K562 (cell line): ENCODE results near the gene EFNA2. TPM values are rescaled to one million over a fixed set of nuclear protein-coding genes. Genes with fewer than 3 reads are reported as not detected.

Experiments used
- ARID3B ChIP-seq: fragments of 250-450 bp; sonication (Bioruptor Pico); IDR thresholded peaks from 2 replicates; pipeline ENCODE4 v1.4.0; 2020; ENCODE audit warnings: borderline replicate concordance
- CHD2 ChIP-seq: IDR thresholded peaks from 2 replicates; pipeline ENCODE4 v1.6.1; 2011; ENCODE audit warnings: low read depth, low read length
- CREB3L1 ChIP-seq: fragments of 450-650 bp; IDR thresholded peaks from 2 replicates; pipeline ENCODE4 v1.6.1; 2014; ENCODE audit warnings: low read depth, mild to moderate bottlenecking, moderate library complexity, borderline replicate concordance
- ELF1 ChIP-seq: fragments of 200-800 bp; sonication (Bioruptor generic); IDR thresholded peaks from 2 replicates; pipeline ENCODE4 v1.6.1; 2016; ENCODE audit warnings: missing genetic modification characterization, missing compliant biosample characterization
- FOS ChIP-seq: IDR thresholded peaks from 3 replicates; pipeline ENCODE4 v1.6.1; 2011; ENCODE audit not compliant: insufficient read length; ENCODE audit errors: extremely low read depth
- FOXK1 ChIP-seq: sonication (generic); formaldehyde crosslinking; IDR thresholded peaks from 2 replicates; pipeline ENCODE4 v1.8.0; 2022; ENCODE audit warnings: missing genetic modification reagents, mild to moderate bottlenecking, borderline replicate concordance
- FOXK2 ChIP-seq, 2 experiments: fragments of 450-650 bp; IDR thresholded peaks in 1 of 2; conservative IDR thresholded peaks in 1 of 2; 2 replicates each; pipeline ENCODE4 v1.6.1; 2016; ENCODE audit warnings: low read depth in 2 of 2, mild to moderate bottlenecking in 1 of 2
- GABPB1 ChIP-seq: sonication (generic); formaldehyde crosslinking; IDR thresholded peaks from 2 replicates; pipeline ENCODE4 v1.8.0; 2022; ENCODE audit warnings: mild to moderate bottlenecking, missing genetic modification reagents
- MBD2 ChIP-seq: sonication (generic); IDR thresholded peaks from 2 replicates; pipeline ENCODE4 v1.6.1; 2016; ENCODE audit warnings: low read depth, borderline replicate concordance
- MEIS2 ChIP-seq: fragments of 450-650 bp; IDR thresholded peaks from 2 replicates; pipeline ENCODE4 v1.6.1; 2014; ENCODE audit warnings: mild to moderate bottlenecking; ENCODE audit not compliant: partially characterized antibody
- MXD1 ChIP-seq: fragments of 250-450 bp; sonication (Bioruptor Pico); IDR thresholded peaks from 2 replicates; pipeline ENCODE4 v1.8.0; 2021; ENCODE audit warnings: borderline replicate concordance, mild to moderate bottlenecking, moderate library complexity; ENCODE audit not compliant: poor library complexity, severe bottlenecking
- PTBP1 ChIP-seq: fragments of 200-400 bp; formaldehyde crosslinking; IDR thresholded peaks from 2 replicates; pipeline ENCODE4 v1.6.1; 2017; ENCODE audit warnings: low read depth, low read length
- RAD51 ChIP-seq: fragments of 450-650 bp; IDR thresholded peaks from 2 replicates; pipeline ENCODE4 v1.7.1; 2016; ENCODE audit warnings: low read depth, mild to moderate bottlenecking, borderline replicate concordance
- TAF9B ChIP-seq: fragments of 450-650 bp; IDR thresholded peaks from 2 replicates; pipeline ENCODE4 v1.6.1; 2018; ENCODE audit warnings: mild to moderate bottlenecking; ENCODE audit not compliant: partially characterized antibody
- TBL1XR1 ChIP-seq, 2 experiments: IDR thresholded peaks; 2 replicates each; pipeline ENCODE4 v1.6.1; 2012; ENCODE audit warnings: improper control_type of control experiment in 2 of 2, low read length in 2 of 2, mild to moderate bottlenecking in 1 of 2
- THAP12 ChIP-seq: fragments of 250-450 bp; sonication (Bioruptor Pico); IDR thresholded peaks from 2 replicates; pipeline ENCODE4 v1.9.0; 2021; ENCODE audit warnings: mild to moderate bottlenecking, inconsistent platforms
- ZBTB33 ChIP-seq: sonication (generic); formaldehyde crosslinking; IDR thresholded peaks from 2 replicates; pipeline ENCODE4 v1.8.1; 2023; ENCODE audit warnings: mild to moderate bottlenecking, missing genetic modification reagents
- ZNF77 ChIP-seq: fragments of 250-450 bp; sonication (Bioruptor Pico); IDR thresholded peaks from 2 replicates; pipeline ENCODE4 v1.5.0; 2020
- ZNF778 ChIP-seq: fragments of 450-650 bp; formaldehyde crosslinking; IDR thresholded peaks from 2 replicates; pipeline ENCODE4 v1.4.0; 2020; ENCODE audit warnings: mild to moderate bottlenecking, moderate library complexity
- polyA plus RNA-seq, 8 experiments: library from polyadenylated mRNA; depleted of rRNA in 4 of 8; stranded (reverse) in 5 of 8; unstranded in 3 of 8; fragments of >200 nt; fragmentation: Nextera tagmentation in 2 of 8; fragmentation: Illumina TruSeq in 1 of 8; extraction: Ambion mirVana in 2 of 8; extraction: Trizol in 1 of 8; gene quantifications; 2 replicates each; pipeline versions ENCODE4 v1.2.1 to v1.2.3, GENCODE V29; 2011 to 2014; ENCODE audit warnings: inconsistent platforms in 1 of 8, missing spikeins in 1 of 8
- total RNA-seq, 7 experiments: library from RNA; depleted of rRNA in 6 of 7; stranded (reverse); fragments of >200 nt in 6 of 7; fragmentation: Illumina TruSeq in 2 of 7; extraction: Trizol in 2 of 7; gene quantifications; 2 replicates each; pipeline versions ENCODE4 v1.2.1 to v1.2.3, GENCODE V29; 2011 to 2021; ENCODE audit warnings: low replicate concordance in 1 of 7

Gene EFNA2
- total and polyA plus RNA-seq, 9 of the 15 experiments (the other 6 are each of a cell fraction or from before 2014, with no cell fraction given): 0.11 to 0.44 (median 0.15) TPM; not detected in 6

- peak; percentile 74; the same call in 1 of the 2 replicates for TF ChIP-seq ARID3B (CRISPR knock-in tag)
- no peak for TF ChIP-seq TAF9B
- no peak for TF ChIP-seq FOXK1
- 0 out of 2 replicates have a peak, but pooled peaks have one; percentile 34 for TF ChIP-seq CHD2
- no peak for TF ChIP-seq ZNF77
- TF ChIP-seq ZNF778 (CRISPR knock-in tag): no peak
- peak; percentile 17 to 72; a peak in 2 of 4 replicates for TF ChIP-seq FOXK2 (conservative IDR thresholded peaks at IDR 0.05 in 1 of 2, IDR thresholded peaks at IDR 0.05 in 1 of 2; ENCODE audit: low read depth in 2 of 2)
- TF ChIP-seq ZBTB33 (CRISPR knock-in tag): 0 out of 2 replicates have a peak, but pooled peaks have one; percentile 8
- TF ChIP-seq RAD51: no peak
- peak; percentile 14 for TF ChIP-seq MEIS2
- peak; percentile 10; the same call in 1 of the 2 replicates for TF ChIP-seq GABPB1 (CRISPR knock-in tag)
- no peak for TF ChIP-seq MXD1
- TF ChIP-seq MBD2: 0 out of 2 replicates have a peak, but pooled peaks have one; percentile 15
- TF ChIP-seq ELF1: peak; percentile 80
- TF ChIP-seq CREB3L1: 0 out of 2 replicates have a peak, but pooled peaks have one; percentile 7
- TF ChIP-seq TBL1XR1 (IDR thresholded peaks at IDR 0.05; ENCODE audit: low read length in 2 of 2): no peak; a peak in 1 of 4 replicates
- TF ChIP-seq PTBP1: no peak
- TF ChIP-seq FOS: no peak
- TF ChIP-seq THAP12 (CRISPR knock-in tag): 0 out of 2 replicates have a peak, but pooled peaks have one; percentile 22
Observed at GRCh38 chr19:1248139-1248785, 37.4 kb upstream of the EFNA2 start, which contains the start of gene MIDN (continued).
